HG03520 (cell line): Measurements from ENCODE around the gene RNF214.

Source experiments
- ATAC-seq: cut with Tn5 transposase; IDR thresholded peaks from one replicate; pipeline ENCODE4 v1.9.1; 2021; ENCODE audit warnings: mild to moderate bottlenecking, moderate library complexity; ENCODE audit not compliant: unreplicated experiment

The RNF214 gene

GRCh38 chr11:117279711-117280376, 47.4 kb downstream of the RNF214 start:
- no peak for ATAC-seq

DNA sequence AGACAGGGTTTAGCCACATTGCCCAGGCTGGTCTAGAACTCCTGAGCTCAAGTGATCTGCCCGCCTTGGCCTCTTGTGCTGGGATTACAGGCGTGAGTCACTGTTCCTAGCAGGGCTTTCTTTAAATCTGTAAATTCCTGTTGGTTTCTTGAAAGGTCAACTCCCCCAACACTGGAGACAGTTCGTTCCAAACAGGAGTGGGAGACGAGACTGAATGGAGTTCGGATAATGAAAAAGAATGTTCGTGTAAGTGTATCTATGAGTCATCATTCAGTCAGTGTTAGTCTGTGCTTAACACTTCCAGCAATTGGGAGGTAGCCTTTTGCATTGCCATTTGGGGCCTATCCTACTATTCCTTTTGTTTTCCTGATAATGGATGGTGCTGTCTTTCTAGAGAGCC, 48.7 kb downstream of the RNF214 start:
- no peak for ATAC-seq

DNA sequence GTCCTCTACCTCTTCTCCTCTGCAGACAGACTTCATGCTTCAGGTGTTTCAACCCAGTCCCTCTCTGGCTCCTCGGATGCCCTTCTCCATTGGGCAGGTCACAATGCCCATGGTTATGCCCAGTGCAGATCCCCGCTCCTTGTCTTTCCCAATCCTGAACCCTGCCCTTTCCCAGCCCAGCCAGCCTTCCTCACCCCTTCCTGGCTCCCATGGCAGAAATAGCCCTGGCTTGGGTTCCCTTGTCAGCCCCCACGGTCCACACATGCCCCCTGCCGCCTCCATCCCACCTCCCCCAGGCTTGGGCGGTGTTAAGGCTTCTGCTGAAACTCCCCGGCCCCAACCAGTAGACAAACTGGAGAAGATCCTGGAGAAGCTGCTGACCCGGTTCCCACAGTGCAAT, 49.4 kb downstream of the RNF214 start:
- no peak for ATAC-seq

GRCh38 chr11:117282956-117283355, 50.5 kb downstream of the RNF214 start:
- no peak for ATAC-seq

GRCh38 chr11:117284053-117284452, 51.6 kb downstream of the RNF214 start:
- no peak for ATAC-seq

DNA sequence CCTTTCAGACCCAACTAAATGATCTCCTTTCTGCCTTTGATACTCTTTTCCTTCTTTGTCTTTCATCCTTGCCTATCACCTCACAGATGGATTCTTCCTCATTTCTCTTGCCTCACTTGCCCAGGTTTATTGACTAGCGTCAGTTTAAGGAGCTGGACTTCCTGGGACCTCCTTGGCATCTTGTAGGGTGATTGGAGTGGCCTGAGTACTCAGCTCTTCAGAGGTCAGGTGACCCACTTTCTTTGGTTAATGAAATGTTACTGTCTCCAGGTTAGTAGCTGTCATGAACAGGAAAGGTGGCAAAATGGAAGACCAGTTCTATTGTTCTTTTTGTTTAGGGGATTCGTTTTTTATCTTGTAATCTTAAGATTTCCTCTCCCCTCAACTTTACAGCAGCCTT, 54.1 kb downstream of the RNF214 start:
- ATAC-seq = no peak

- ATAC-seq = no peak
Observed at GRCh38 chr11:117287668-117288067, 55.2 kb downstream of the RNF214 start.

- ATAC-seq = no peak
Observed at GRCh38 chr11:117289795-117290194, 57.3 kb downstream of the RNF214 start.

DNA sequence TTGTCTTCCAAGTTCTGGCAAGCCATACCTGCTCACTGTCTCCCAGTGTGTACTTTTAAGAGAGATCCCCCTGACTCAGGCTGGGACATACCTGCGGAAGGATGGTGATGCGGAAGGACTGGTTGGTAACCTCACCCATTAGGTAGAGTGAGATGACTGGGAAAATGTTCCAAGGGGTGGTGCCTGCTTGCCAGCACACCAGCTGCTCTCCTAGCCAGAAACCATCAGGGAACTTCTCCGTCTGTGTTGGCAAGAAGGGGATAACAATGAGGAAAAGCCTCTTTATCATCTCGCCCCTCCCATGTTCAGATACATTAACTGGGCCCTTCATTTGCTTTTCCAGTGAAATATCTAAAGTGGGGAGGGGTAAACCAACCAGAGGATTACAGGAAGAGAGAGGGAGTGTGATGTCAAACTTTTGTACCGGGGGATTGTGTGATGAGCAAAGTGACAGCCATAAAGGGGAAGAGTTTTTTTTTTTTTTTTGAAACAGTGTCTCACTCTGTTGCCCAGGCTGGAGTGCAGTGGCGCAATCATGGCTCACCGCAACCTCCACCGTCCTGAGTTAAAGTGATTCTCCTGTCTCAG, 58.4 kb downstream of the RNF214 start, which contains the start of gene BACE1-AS:
BACE1-AS (plus strand) TSS at position 538 of the 588 bp plus-strand sequence.
- ATAC-seq = no peak

- ATAC-seq = no peak
Observed at GRCh38 chr11:117292616-117293015, 60.1 kb downstream of the RNF214 start.

DNA sequence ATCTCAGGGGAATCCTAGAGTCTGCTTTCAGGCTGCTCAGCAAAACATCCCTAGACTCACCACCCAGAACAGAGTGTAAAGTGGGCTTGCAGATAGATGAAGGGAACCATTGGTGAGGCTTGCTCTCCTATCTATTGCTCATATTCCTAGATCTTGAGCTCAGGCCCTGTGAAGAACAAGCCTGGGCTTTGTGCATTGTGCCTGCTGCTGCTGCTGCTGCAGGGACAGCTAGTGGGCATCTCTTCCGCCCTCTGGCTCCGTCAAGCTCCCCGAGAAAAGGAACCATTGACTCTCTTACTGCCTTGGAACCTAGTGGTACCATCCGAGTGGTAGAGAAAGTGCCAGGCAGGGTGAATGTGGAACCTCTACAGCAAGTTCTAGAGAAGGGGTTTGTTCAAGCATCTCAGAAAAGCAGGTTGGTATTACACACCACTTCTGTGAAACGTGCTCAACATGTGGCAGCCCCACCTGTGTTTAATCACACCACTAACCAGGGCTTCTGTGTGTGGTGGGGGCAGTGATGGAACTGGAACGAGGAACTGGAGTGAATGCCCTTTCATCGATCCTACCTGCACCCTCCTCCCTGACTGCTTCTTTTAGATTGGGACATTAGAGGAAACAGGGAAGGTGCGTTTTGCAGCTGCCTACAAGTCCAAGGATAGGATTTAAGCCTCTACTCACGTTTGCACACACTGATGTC, 63.1 kb downstream of the RNF214 start:
- no peak for ATAC-seq

- ATAC-seq = no peak
Observed at GRCh38 chr11:117296881-117297280, 64.4 kb downstream of the RNF214 start.

GRCh38 chr11:117298195-117298594, 65.7 kb downstream of the RNF214 start:
- no peak for ATAC-seq

DNA sequence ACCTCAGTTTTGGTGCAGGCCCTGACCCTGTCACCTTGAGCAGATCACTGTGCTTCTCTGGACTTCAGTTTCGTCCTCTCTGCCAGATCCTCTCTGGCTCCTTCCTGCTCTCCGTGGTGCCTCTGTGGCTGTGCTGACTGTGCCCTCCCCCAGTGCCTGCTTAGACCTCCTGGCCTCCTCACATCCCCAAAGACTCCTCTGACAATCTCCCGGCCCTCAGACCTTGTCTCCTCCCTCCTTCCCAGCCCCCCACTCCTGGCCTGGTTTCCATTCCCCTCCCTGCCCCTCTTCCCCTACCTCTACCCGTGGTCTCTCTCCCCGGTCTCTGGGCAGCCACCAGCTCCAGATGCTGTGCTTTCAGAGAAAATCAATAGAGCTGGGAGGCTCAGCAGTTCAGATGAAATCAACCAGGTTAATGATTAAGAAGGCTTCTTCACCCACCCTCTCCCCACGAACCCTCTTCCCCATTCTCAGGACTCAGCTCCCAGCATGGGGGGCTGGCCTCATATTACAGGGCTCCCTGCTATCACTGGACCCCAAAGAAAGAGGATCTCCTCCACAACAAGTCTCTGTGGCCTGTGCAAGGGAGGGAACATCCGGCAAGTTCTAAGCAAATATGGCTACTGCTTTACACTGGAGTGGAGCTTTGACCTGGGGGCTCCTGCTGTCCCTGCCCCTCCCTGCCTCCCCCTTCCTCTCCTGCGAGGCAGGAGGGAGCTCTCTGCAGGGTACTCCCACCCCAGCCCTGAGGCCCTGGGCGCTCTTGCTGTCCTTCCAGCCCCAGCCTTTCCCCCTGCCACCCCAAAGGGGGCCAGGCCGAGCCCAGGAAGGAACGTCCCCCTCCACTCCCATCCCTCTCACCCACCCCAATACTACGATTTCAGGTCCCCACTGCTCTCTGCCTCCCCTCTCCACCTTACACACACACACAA, 67.1 kb downstream of the RNF214 start:
- no peak for ATAC-seq

DNA sequence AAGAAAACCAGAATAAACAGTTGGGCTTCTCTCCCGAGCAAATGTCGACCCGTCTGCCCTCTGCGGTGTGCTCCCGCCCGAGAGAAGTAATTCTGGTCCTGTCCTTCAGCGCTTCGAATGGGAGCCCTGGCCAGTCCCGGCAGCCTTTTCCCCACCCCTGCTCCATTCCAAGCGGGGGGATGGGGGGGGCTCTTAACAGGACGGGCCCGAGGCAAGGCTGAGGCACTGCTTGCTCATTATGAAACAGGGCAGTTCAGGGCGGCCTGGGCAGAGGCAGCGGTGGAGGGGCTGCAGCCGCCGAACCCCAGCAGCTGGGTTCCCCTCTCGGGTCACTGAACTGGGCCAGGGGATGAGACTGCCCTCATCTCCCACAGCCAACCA, 67.8 kb downstream of the RNF214 start:
- no peak for ATAC-seq

- no peak for ATAC-seq
Observed at GRCh38 chr11:117300773-117301172, 68.3 kb downstream of the RNF214 start.

DNA sequence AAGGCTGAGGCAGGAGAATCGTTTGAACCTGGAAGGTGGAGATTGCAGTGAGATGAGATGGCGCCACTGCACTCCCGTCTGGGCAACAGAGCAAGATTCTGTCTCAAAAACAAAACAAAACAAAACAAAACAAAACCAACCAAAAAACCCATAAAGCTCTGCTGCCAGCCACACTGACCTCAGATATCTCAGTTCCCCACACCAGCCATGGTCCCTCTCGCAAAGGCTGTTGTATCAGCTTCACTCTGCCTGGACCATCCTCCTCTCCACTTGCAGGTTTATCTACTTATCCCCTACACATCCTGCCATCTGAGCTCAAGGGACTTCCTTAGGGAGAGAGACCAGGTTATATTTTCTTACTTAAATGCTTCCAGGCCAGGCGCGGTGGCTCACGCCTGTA, 69.8 kb downstream of the RNF214 start:
- no peak for ATAC-seq

- no peak for ATAC-seq
Observed at GRCh38 chr11:117303101-117303500, 70.6 kb downstream of the RNF214 start.

DNA sequence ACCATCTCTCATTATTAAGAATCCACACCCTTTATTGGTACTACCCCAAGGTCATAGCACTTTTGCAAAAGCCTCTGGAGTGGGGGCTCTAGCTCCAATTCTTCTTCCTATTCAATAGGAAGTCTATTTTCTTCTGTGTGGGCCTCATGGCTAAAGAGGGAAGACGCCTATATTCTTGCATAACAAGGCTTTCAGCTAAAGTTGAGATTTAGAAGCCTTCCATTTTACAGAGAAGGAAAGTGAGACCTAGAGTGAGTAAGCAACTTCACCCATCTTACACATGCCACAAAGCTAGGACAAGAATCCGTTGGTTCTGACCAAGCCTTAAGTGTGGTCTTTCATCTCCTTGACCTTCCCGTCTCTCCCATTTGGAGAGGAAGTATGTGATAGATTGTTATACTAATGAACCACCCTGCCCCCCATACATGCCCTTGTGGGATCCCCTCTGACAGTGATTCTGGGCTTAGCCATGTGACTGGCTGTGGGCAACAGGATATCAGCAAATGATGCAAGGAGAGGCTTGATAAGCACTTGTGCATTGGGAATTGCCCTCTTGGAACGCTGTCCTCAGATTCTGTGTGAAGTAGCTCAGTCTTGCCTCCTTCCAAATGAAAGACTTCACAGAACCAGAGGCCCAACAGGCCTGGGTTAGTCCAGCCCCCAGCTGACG, 71.3 kb downstream of the RNF214 start:
- ATAC-seq = no peak

- no peak for ATAC-seq
Observed at GRCh38 chr11:117305145-117305544, 72.7 kb downstream of the RNF214 start.

DNA sequence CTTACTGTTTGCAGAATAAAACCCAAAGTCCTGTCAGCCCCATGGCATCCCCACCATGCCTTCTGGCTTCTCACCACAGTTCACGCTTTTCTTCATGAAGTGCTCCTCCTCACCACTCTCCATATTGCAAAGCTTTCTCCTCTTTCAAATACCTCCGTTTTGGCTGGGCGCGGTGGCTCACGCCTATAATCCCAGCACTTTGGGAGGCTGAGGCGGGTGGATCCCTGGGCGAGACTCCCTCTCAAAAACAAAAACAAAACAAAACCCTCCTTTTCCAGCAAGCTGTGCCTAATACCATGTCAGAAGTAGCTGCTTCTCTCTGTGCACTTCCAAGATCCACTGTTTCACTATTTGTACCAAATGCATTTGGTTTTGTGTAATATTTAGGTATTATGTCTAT, 76.8 kb downstream of the RNF214 start:
- no peak for ATAC-seq
